BE2C (cell line): ENCODE results near the gene NCDN. TPM values are rescaled to one million over a fixed set of nuclear protein-coding genes. Genes with fewer than 3 reads are reported as not detected.

Experiments used
- DNase-seq: peaks from one replicate; pipeline ENCODE4 v3.0.0-alpha.2; 2020
- H3K27me3 ChIP-seq: fragments of 250-450 bp; sonication (Bioruptor Pico); 2 replicates; pipeline ENCODE4 v1.5.1; 2020; ENCODE audit warnings: mild to moderate bottlenecking
- H3K36me3 ChIP-seq: fragments of 250-450 bp; sonication (Bioruptor Pico); 2 replicates; pipeline ENCODE4 v1.5.1; 2020; ENCODE audit warnings: mild to moderate bottlenecking
- H3K4me1 ChIP-seq: fragments of 250-450 bp; sonication (Bioruptor Pico); 2 replicates; pipeline ENCODE4 v1.5.1; 2020
- H3K4me3 ChIP-seq: 2 replicates; pipeline ENCODE4 v1.5.1; 2011; ENCODE audit warnings: low read depth, low read length
- H3K9me3 ChIP-seq: fragments of 250-450 bp; sonication (Bioruptor Pico); 2 replicates; pipeline ENCODE4 v1.5.1; 2020
- CTCF ChIP-seq: IDR thresholded peaks from 2 replicates; pipeline ENCODE4 v1.5.1; 2012; ENCODE audit warnings: mild to moderate bottlenecking, low read depth, low read length
- polyA plus RNA-seq: library from polyadenylated mRNA; unstranded; fragments of >200 nt; gene quantifications from one replicate; pipeline ENCODE4 v1.2.1, GENCODE V29; 2012; ENCODE audit warnings: low read depth, missing spikeins; ENCODE audit not compliant: insufficient read length, insufficient read depth

Gene NCDN, protein sequence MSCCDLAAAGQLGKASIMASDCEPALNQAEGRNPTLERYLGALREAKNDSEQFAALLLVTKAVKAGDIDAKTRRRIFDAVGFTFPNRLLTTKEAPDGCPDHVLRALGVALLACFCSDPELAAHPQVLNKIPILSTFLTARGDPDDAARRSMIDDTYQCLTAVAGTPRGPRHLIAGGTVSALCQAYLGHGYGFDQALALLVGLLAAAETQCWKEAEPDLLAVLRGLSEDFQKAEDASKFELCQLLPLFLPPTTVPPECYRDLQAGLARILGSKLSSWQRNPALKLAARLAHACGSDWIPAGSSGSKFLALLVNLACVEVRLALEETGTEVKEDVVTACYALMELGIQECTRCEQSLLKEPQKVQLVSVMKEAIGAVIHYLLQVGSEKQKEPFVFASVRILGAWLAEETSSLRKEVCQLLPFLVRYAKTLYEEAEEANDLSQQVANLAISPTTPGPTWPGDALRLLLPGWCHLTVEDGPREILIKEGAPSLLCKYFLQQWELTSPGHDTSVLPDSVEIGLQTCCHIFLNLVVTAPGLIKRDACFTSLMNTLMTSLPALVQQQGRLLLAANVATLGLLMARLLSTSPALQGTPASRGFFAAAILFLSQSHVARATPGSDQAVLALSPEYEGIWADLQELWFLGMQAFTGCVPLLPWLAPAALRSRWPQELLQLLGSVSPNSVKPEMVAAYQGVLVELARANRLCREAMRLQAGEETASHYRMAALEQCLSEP
- polyA plus RNA-seq = 59.0 TPM

DNA sequence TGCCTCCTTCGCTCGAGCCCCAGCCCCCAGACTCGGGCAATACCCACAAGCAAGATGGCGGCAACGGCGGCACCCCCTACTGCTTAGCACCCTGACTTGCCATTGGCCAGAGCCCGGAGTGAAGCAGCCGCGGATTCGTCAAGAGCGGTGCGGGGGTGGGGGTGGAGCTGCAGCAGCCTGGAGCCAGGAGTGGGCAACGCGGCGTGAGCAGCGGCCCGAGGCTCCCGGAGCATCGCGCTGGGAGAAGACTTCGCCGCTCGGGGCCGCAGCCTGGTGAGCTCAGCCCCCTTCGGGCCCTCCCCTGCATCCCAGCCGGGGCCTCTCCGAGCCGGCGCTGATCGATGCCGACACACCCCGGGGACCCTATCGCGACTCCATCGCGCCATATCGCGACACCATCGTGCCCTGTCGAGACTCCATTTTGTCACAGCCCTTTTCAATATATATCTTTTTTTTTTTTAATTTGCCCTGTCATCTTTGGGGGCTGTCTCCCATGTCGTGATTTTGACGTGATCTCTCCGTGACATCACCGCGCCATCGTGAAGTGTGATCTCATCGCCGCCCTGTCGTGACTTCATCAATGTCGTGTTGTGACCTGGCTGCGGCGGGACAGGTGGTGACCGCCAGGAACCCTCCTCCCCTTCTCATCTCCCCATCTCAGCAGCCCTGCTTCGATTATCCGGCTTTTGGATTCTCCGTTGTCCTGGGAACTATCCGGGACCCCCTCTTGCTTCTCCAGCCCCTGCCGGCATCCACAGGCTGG, at the start of gene NCDN:
Gene NCDN, plus strand, starts transcription at position 189 of the 763 bp plus-strand sequence. Its CDS starts 392 bp downstream, at position 581.
- Histone ChIP-seq H3K9me3 (no peaks in the 10 kb centered on the region), H3K4me1 (peaks cover 2% of the 10 kb centered on the region; the same call in 1 of the 2 replicates), H3K36me3 (peaks cover 2% of the 10 kb centered on the region), H3K27me3 (no peaks in the 10 kb centered on the region), H3K4me3 (peak within 1 kb of the TSS; percentile 81)
- no peak for TF ChIP-seq CTCF
- peak; percentile 94 for DNase-seq

- TF ChIP-seq CTCF = no peak
- H3K27me3 ChIP-seq = no peaks in the 10 kb centered on the region
- no peak overlapping the region for H3K4me3 ChIP-seq
- H3K9me3 ChIP-seq = no peaks in the 10 kb centered on the region
- no peaks in the 10 kb centered on the region for H3K36me3 ChIP-seq
- peaks cover 7% of the 10 kb centered on the region for H3K4me1 ChIP-seq
- DNase-seq = no peak
Measured at GRCh38 chr1:35507947-35508346, 49.7 kb upstream of the NCDN start.

DNA sequence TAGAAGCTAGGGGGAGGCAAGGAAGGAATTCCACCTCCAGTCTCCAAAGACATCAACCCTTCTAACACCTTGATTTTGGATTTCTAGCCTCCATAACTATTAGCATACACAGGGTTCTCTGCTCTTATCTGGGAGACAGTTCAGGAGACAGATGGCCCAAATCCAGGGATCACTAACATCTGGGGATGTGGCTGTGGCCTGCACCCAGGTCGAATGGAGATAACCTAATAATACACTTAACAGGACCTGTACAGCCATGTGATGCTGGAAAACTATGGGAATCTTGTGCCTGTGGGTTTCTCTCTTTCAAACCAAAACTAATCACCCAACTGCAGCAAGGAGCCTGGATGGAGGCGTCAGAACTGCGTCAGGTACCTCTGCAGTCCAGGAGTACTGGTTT, 48.0 kb upstream of the NCDN start:
- peaks cover 7% of the 10 kb centered on the region for H3K4me1 ChIP-seq
- H3K4me3 ChIP-seq = no peak overlapping the region
- H3K36me3 ChIP-seq = no peaks in the 10 kb centered on the region
- H3K9me3 ChIP-seq = no peaks in the 10 kb centered on the region
- TF ChIP-seq CTCF = no peak
- H3K27me3 ChIP-seq = no peaks in the 10 kb centered on the region
- DNase-seq = peak; percentile 27

DNA sequence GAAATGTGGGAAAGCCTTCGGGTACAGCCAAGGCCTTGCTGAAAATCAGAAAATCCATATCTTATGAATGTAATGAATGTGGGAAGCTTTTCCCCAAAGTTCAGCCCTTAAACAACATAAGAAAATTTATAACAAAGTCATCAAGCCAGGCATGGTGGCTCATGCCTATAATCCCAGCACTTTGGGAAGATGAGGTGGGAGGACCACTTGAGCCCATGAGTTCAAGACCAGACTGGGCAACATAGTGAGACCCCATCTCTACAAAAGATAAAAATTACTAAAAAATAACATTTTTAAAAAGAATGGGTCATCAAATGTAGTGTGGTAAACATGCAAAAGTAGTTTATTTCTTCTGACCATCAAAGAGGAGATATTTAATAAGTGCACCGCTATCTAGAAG, 46.3 kb upstream of the NCDN start:
- Histone ChIP-seq H3K27me3 (no peaks in the 10 kb centered on the region), H3K4me3 (no peak overlapping the region), H3K9me3 (no peaks in the 10 kb centered on the region), H3K4me1 (peaks cover 3% of the 10 kb centered on the region), H3K36me3 (no peaks in the 10 kb centered on the region)
- TF ChIP-seq CTCF = no peak
- no peak for DNase-seq

DNA sequence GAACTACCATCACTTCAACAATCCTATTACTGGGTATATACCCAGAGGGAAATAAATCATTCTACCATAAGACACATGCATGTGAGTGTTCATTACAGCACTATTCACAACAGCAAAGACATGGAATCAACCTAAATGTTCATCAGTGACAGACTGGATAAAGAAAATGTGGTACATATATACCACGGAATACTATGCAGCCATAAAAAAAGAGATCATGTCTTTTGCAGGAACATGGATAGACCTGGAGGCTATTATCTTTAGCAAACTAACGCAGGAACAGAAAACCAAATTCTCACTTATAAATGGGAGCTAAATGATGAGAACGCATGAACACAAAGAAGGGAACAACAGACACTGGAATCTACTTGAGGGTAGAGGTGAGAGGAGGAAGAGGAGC, 39.4 kb upstream of the NCDN start:
- no peak for DNase-seq
- no peaks in the 10 kb centered on the region for H3K4me1 ChIP-seq
- no peak overlapping the region for H3K4me3 ChIP-seq
- TF ChIP-seq CTCF = no peak
- H3K27me3 ChIP-seq = no peaks in the 10 kb centered on the region
- H3K9me3 ChIP-seq = no peaks in the 10 kb centered on the region
- H3K36me3 ChIP-seq = no peaks in the 10 kb centered on the region
